GM19238 (cell line): ENCODE measurements around the gene SETD4.
"Not testable (repeated sequence)": the region's sequence is repeated elsewhere in the genome, so short reads cannot be mapped to it uniquely, and the experiment has no call there.

ENCODE experiments used
- DNase-seq: peaks from one replicate; pipeline ENCODE4 v3.0.0; 2011; ENCODE audit warnings: low spot score; ENCODE audit not compliant: insufficient read length

The SETD4 gene

GRCh38 chr21:36079010-36079649 lies 18.8 kb upstream of the SETD4 start:
- no peak for DNase-seq

- DNase-seq = no peak
Measured at GRCh38 chr21:36077758-36078157, 17.4 kb upstream of the SETD4 start.

GRCh38 chr21:36076878-36077655 lies 16.7 kb upstream of the SETD4 start:
- DNase-seq = no peak

GRCh38 chr21:36075953-36076352 lies 15.6 kb upstream of the SETD4 start:
- no peak for DNase-seq

- DNase-seq = no peak
Measured at GRCh38 chr21:36075171-36075570, 14.8 kb upstream of the SETD4 start.

GRCh38 chr21:36073911-36074310 lies 13.6 kb upstream of the SETD4 start:
- DNase-seq = not testable (repeated sequence)

- DNase-seq = no peak
Measured at GRCh38 chr21:36073181-36073580, 12.9 kb upstream of the SETD4 start.

GRCh38 chr21:36072453-36073162 lies 12.3 kb upstream of the SETD4 start:
- DNase-seq = no peak

- DNase-seq = no peak
Measured at GRCh38 chr21:36070999-36071398, 10.7 kb upstream of the SETD4 start.

- peak; percentile 69 for DNase-seq
Measured at GRCh38 chr21:36069713-36070583, 9.6 kb upstream of the SETD4 start, which contains the start of gene CBR1. CBR1 (plus strand) TSS chr21:36070024; CDS start chr21:36070116, 92 bp downstream.

GRCh38 chr21:36068748-36069398 lies 8.5 kb upstream of the SETD4 start:
- DNase-seq = no peak

- no peak for DNase-seq
Measured at GRCh38 chr21:36065497-36066036, 5.2 kb upstream of the SETD4 start.

GRCh38 chr21:36064085-36064460 lies 3.7 kb upstream of the SETD4 start:
- DNase-seq = no peak

- no peak for DNase-seq
Measured at GRCh38 chr21:36063375-36064084, 3.2 kb upstream of the SETD4 start.

- DNase-seq = no peak
Measured at GRCh38 chr21:36061445-36061844, 1.1 kb upstream of the SETD4 start.

- DNase-seq = peak; percentile 32
Measured at GRCh38 chr21:36059823-36060158, 535 bp downstream of the SETD4 start.

- DNase-seq = no peak
Measured at GRCh38 chr21:36055551-36055950, 4.8 kb downstream of the SETD4 start.

GRCh38 chr21:36053715-36054062 lies 6.6 kb downstream of the SETD4 start:
- no peak for DNase-seq

GRCh38 chr21:36052860-36053714 lies 7.2 kb downstream of the SETD4 start:
- DNase-seq = no peak
